HS-5 (cell line): Measurements from ENCODE around the gene MYOF.
"Not testable (repeated sequence)": the region's sequence is repeated elsewhere in the genome, so short reads cannot be mapped to it uniquely, and the experiment has no call there.

ENCODE experiments used
- DNase-seq: peaks from one replicate; pipeline ENCODE4 v3.0.0-alpha.2; 2012; ENCODE audit warnings: low read depth

MYOF gene

DNA sequence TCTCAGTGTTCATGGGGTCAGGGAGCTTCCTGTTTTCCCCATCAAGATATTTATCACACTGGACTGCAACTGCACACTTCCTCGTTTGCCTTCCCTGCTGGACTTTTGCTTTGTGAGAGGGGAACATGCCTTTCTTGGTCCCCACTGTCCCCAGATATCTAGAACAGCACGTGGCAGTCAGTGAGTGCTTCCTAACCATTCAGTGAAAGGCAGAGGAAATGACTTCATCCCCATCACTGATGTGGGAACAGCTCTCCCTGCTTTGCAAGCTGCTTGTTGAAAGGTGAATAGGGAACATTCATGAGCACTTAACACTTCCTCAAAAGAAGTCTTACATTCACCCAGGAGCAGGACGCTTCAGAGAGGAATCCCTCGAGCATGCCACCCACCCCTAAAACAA, 135.4 kb downstream of the MYOF start:
- DNase-seq: no peak

DNA sequence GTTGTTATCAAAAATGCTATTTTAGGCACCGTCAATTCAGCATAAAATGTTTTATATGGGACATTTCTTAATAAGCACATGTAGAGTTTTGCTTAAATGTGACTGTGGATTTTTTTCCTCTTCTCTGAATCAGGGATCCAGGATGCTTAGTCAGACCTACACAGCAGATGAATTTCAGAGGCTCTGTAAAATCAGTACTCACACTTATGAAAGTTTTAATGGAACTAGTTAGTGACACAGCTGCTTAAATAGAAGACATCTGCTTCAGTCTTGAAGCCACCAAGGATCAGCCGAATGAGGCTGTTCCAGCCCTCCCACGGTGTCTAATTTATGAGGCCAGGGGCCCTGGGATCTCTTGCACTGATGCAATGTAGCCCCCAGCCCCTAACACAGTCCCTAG, 136.0 kb downstream of the MYOF start:
- DNase-seq: no peak

DNA sequence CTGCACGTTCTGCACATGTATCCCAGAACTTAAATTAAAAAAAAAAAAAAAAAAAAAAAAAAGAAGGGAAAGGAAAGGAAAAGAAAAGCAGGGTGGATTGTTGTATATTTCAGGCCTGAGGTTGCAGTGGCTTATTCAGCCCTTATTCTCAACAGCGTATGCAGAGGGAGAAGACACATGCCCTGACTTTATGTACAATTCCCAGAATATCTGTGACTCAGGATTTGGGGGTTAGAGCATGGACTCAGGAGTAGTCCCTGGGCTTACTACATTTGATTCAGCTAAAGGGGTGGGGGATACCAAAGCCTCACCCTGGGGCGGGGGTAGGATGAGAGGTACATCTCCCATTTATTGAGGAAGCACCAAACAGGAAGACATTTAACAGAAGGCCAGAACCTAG, 137.4 kb downstream of the MYOF start:
- DNase-seq: no peak

DNA sequence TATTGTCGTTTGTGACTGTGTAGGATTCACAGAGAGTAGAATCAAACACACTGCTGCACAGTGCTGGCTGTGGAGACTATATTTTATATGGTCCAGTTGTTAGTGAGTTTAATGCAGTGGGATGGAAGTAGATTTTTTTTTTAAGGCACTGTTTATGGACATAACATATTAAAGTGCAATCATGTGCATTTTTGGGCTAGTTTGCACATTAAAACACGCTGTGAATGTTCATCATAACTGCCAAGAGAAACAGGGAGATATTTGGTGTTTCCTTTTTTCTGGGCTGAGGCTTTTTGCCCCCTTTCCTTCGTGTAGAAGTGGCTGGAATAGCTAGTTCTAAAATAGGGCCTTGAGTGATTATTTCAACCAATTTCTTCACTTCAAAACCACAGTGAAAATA, 139.2 kb downstream of the MYOF start:
- DNase-seq: no peak

DNA sequence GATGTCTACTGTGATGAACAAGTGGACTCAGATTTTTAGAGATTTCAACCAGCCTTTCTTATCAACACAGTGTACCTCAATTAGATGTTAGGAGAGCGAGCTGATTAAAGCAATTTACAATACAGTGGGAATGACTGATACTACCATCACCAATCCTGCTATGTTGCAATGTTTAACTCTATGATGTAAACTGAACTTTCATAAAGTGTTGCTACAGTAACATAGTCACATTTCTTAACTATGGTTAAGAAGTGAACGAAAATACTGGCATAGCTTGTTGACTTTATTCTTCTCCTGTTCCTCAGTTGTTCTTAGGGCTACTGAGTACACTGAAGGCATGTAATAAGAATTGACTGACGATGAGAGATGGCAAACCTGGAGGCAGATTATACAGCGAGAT, 139.8 kb downstream of the MYOF start:
- DNase-seq: no peak

DNA sequence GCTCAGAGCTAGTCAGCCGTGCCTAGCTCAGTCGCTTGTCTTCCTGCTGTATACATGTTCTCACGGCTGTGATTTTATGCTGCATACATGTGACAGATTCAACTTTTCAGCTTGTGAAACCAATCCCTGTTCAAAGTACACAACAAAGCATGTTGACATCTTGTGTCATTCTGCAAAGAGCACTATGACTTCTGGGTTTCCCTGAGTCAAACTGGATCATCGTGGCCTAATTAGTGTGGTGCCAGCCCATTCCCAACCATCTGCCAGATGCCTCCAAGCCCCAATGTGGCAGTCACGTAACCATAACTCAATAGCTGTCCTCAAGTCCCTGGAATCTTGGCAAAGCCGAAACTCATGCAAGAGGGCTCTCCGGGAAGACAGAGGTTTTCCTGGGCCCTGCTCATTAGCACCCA, 144.8 kb downstream of the MYOF start:
- no peak for DNase-seq

DNA sequence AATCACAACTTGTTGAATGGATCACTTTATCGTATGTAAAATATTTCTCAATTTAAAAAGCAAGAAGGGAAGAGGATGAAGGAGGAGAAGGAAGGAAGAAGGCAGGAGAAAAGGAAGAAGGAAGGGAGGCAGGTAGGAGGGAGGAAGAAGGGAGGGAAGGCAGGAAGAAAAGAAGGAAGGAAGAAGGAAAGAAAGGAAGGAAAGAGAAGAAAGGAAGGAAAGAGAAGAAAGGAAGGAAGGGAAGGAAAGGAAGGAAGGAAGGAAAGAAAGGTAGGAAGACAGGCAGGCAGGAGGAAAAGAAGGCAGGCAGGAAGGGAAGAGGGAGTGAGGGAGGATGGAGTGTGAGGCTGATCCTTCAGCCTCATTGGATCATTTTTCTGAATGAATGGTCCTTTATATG, 145.5 kb downstream of the MYOF start:
- DNase-seq: no peak

DNA sequence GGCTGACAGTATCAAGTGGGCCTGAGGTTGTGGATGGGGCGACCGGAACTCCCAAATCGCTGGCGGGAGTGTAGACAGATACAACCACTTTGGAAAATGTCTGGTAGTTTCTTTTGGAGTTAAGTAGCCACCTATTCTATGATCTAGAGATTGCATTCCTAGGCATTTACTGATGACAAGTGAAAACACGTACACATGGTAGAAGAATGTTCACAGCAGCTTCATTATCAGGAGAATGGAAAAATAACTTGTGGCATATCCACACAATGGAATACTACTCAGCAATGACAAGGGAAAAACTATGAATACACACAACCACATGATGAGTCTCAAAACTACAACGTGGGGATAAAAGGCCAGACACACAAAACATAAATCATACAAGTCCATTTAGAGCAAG, 146.0 kb downstream of the MYOF start:
- DNase-seq: no peak

DNA sequence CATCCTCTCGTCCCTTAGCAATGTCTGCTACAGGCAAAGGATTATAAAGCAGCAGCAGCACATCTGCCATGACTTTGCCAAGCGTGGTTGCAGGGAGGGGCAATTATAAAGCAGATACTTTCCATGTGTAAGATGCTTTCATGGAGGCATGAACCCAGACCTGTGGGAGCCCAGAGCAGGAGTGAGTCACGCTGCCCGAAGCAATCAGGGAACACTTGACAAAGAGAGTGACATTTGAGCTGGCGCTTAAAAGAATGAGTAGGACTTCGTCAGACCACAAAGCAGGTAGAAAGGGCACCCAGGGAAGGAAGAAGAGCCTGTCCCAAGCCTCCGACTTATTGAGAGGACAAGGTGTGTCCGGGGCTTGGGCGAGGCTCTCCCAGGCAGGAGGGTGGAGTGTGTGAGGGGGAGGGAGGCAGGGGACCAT, 147.2 kb downstream of the MYOF start:
- DNase-seq: no peak

DNA sequence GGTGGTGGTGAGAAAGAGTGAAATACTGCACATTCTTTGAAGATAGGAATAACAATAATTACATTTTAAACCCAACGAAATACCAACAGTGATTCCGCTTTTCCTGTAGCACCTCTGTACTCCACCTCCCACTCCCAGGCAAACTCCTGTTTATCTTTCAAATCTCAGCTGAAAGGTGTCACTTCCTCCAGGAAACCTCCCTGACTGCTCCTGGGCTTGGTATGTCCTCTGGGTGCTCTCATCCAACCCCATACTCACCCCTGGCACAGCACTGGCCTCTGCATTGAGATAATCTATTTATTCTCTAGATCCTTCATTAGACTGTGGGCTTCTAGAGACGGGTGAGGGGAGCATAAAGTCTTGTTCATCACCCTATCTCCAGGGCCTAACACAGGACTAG, 148.0 kb downstream of the MYOF start:
- no peak for DNase-seq

DNA sequence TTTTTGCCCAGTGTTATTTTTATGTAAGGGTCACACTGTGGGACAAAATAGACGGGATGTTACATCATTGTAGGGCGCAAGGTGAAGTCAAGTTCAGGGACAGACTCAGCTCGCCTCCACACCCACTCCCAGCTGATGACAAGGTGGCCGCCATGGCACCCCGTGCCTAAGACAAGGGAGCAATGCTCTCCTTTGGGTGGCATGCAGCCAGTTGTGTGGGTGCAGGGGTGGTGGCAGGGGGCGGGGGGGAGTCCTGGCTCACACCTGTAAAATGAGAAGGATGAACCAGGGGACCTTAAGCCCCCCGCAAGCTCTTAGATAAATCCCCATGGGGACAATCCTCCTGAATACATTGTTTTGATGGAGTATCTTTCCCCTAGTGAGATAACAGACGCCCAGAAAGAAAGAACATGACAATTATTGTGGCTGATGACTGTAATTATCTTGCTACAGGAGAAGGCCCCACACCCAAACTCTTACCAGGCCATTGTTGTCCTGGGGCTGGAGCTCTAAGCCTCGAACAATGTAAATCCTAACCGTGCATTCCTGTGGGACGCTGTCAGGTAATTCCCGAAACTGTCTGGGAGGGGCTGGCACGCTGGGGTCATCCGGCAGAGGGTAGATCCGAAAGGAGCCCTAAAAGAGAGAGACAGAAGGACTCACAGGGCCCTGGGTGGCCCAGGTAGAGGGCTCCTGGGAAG, 148.7 kb downstream of the MYOF start:
- DNase-seq: no peak

DNA sequence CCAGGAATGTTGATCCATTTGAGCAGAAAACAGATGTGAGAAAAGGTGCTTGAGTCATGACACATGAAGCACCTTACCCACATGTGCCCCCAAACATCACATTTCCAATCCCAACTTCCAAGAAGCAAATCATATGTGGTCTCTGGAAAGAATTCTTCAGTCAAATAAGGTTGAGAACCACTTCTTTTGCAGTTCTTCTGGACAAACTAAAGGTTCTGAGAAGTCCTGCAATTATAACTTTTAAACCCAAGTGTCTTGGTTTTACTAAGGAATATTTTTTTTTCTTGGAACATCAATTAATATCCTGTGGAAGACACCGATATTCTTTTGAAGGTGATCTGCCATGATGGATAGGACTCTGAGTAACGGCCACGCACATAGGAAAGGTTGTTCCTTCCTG, 151.3 kb downstream of the MYOF start:
- no peak for DNase-seq

DNA sequence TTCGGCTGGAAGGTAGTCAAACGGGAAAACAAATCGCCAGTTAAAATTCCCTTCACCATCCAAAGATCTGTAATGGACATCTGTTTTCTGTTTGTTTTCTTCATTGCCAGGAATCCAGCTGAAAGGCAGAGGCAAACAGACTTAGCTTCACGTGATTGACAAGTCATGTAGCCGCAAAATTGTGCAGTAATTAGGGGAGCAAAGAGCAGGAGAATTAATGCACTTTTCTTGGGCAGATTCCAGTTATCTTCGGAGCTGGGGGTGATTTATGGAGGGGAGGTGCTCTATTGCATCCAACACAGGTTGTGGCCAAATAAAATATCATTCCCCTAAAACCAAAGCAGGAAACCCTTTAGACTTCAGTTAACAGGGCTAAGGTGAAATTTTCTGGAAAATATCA, 162.2 kb downstream of the MYOF start:
- DNase-seq: no peak

DNA sequence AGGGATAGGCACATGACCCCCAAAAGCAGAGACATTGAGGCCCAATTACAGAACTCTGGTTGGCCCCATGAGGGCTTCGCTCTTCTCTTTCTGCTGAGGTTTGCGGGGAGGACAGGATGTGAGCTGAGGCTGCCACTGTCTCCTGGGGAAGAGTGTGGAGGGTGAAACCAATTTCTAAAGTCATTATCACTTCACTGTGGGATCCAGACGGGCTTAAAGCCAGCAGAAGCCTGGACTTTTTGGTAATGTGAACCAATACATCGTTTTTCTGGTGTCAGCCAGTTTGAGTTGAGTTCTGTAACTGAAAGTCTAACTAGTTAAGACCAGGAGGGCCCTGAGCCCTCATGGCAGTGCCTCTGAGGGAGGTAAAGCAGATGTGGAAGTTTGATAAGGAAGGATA, 163.0 kb downstream of the MYOF start:
- DNase-seq: no peak

DNA sequence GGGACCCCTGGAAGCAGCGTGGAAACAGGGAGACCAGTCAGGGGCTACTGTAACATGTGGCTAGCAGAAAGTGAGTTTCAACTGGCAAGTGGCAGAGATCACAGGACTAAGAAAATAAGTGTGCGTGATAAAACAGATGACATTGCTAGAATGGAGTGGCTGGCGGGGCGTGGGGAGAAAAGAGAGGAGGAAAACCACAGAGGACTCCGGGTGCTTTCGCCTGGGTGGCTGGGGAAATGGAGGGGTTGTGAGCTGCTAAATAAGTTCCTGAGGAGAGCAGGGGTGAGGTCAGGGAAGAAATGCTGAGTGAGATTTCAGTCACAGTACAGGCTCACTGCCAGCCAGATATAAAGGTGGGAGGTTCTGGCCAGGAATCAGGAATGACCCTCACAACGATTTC, 166.9 kb downstream of the MYOF start:
- no peak for DNase-seq

DNA sequence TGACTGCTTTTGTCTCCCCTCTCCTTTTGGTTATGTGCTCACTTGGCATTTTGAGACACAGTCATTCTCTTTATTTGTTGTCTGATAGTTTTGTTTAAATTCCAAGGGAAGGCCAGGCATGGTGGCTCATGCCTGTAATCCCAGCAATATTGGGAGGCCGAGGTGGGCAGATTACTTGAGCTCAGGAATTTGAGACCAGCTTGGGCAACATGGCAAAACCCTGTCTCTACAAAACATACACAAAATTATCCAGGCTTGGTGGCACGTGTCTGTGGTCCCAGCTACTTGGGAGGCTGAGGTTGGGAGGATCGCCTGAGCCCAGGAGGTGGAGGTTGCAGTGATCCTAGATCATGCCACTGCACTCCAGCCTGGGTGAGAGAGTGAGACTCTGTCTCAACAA, 167.5 kb downstream of the MYOF start:
- not testable (repeated sequence) for DNase-seq

DNA sequence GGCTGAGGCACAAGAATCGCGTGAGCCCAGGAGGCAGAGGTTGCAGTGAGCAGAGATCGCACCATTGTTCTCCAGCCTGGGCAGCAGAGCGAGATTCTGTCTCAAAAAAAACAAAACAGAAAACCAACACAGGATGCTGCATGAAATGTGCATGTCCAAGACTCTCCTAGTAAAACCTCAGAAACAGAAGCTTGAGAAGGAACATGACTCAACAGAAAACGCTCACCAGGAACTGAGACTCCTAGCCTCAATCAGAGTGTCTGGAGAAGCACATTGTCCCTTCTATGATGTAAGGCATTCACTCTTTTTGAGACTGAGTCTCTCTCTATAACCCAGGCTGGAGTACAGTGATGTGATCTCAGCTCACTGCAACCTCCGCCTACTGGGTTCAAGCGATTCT, 168.3 kb downstream of the MYOF start:
- DNase-seq: no peak

DNA sequence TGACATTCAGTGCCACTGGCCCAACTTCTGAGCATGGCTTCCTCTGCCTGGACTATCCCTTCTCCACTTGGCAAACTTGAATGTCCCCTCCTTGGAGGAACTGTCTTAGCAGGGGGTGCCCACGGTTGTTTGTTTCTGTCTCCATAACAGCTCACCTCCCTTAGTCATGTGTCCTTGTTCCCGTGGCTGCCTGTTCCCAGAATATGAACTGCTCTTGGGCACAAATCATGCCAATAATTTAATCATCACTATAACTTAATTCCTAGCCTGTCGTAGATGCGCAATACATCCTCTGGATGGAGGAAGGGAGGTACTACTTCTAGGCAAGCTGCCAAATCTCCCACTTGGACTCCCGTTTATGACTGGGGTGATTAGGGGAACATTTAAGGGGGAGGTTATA, 173.1 kb downstream of the MYOF start:
- DNase-seq: no peak

DNA sequence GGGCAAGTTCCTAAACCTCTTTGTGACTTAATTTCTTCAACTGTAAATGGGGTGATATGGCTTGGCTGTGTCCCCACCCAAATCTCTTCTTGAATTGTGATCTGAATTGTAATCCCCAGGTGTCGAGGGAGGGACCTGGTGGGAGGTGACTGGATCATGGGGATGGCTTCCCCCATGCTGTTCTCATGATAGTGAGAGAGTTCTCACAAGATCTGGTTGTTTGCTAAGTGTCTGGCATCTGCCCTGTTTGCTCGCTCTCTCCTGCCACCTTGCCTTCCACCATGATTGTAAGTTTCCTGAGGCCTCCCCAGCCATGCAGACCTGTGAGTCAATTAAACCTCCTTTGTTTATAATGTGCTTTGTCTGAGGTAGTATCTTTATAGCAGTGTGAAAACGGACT, 177.0 kb downstream of the MYOF start:
- no peak for DNase-seq

DNA sequence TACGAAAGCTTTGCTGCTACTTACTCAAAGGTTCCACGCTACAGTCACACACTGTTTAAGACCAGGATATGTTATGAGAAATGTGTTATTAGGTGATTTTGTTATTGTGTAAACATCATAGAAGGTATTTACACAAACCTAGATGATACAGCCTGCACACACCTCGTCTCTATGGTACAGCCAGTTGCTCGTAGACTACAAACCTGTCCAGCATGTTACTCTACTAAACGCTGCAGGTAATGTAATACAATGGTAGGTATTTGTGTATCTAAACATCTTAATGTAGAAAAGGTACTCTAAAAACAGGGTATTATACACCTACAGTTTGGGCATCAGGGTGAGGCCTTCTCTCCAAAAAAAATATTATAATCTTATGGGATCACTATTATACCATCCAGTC, 181.2 kb downstream of the MYOF start:
- DNase-seq: no peak

DNA sequence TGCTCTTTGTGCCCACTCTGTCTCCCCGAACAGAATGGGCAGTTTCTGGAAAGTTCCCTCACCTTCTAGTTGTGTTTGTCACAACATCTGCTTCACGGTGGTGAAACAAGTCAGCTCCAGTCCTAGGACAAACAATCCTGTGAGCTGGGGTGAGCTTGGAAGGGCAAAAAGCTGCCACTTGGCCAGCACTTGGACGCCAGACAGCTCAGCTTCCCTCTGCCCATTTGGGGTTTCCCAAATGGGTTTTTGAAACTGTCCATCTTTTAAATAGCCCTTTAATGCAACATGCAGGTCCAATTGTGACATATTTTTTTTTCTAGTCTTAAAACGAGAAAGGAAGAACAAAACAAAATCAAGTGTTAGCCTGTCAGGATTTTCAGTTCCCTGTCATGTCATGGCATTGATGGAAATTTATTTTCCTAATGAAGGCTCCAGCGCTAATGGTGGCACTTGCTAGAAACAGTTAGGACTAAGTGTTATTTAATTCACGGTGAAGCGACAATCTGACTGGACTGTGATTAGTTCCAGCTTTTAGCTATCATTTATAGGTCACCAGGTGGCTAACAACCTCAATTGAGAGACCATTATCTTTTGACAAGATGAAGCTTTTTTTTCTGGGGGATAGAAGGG, 181.7 kb downstream of the MYOF start:
- DNase-seq: no peak

DNA sequence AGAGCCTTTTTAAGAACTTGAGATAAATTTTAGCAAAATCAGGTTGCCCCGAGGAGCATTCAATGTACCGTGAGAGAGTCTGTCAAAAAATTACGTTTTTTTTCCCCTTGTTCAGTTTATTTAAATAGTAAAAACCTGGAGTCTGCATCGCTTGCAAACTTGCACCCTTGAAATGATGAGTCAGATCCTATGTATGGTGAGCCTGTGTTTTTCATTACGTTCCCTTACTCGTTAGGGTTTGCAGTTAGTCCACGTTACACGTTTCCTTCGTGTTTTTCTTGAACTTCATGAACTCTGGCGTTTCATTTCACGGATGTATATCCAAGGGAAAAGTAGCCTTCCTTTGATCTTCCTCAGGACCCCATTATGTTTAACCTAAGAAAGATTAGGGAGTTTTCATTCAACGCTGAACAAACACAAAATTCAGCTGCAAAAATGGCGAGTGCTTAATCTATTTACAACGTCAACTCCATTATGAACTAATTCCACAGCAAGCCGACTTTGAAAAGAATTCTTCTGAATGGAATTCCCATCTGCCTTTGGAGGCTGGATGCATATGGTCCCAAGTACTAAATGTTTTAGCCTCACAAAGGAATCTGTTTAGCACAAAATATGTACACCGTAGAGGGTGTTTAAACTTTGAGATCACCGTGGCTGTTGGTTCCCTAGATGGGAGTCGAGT, 182.4 kb downstream of the MYOF start:
- no peak for DNase-seq

DNA sequence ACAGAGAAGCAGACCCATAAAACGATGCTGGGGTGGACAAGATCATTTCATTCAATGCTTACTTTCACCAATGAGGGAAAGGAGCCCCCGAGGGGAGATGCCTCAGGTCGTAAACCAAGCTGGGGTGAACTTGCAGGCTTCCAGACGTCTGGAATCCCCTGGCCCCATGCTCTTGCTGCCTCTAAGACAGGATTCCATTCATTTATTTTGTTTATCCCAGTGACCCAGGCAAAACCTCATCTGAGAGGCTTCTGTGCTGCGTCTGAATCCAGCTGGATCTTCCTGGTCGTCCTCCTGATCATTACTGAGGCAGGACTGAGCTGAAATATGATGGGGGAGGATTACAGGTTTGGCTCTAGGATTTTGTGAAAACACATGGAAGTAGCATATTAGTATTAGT, 182.9 kb downstream of the MYOF start:
- no peak for DNase-seq

DNA sequence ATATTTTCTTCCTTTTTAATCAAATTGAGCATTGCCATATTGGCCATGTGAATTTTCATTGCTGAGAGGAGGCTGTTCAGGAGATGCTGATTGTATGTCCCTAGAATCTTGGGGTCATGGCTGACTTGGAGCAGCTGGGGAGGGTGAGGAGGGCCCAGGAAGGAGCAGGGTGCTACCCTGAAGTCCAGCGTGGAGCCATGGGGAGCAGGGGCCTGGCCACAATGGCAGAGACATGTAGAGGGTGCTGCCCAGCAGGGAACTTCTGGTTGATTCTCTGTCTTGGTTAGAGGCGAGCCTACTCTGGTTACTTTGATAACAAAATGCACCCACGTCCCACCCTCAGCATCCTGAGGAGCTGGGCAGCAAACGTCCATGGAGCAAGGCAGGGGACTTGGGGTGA, 186.0 kb downstream of the MYOF start:
- DNase-seq: no peak
